ENCODE data around the gene CASR. TPM values are rescaled to one million over a fixed set of nuclear protein-coding genes. Genes with fewer than 3 reads are reported as not detected.

The CASR gene
- total and polyA plus RNA-seq, 9 donors: 0.08 to 2.6 (median 0.22) TPM

DNA sequence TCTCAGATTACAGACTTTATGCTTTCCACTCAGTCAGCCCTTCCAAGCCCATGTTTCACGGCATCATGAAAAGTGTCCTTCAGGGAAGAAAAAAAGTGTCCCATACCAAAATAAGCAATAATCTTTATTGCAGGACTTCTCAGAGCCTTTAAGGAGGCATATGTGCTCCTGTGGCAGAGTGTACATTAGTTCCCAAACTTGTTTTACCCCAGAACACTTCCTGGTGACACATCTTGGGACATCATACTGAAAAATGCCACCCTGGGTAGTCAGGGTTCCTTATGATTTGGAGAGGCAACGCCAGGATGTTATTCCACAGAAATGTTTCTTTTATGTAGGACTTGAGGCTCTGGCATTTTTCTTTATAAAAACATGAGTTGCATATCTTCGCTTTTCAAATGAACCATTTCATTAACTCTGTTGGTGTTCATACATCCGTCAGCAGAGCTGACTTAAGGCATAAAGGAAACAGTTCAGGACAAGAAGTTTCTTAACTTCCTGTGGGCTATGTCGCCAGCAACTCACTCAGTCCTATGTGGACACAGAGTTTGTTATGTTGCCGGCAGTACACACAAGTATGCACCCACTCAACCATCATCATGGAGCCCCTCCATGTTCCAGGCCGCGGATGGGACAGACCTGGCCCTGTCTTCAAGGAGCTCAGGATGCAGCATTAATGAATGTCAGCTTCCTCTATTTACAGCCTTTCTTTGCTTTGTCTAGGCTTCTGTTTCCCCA lies 63.8 kb downstream of the CASR start:
- H3K9me3 ChIP-seq: peaks cover 0 to 3% of the 10 kb centered on the region in 2 donors
- no peaks in the 10 kb centered on the region for H3K27me3 ChIP-seq
- no peak for DNase-seq
- no peaks in the 10 kb centered on the region for H3K4me1 ChIP-seq (ENCODE audit: insufficient read depth)
- H3K4me3 ChIP-seq: no peak overlapping the region
- no peaks in the 10 kb centered on the region for H3K36me3 ChIP-seq
- no peak overlapping the region for H3K27ac ChIP-seq
- TF ChIP-seq POLR2A (IDR thresholded peaks at IDR 0.05) (no peak), EP300 (IDR thresholded peaks at IDR 0.05) (no peak)
- TF ChIP-seq, protein P1, sequence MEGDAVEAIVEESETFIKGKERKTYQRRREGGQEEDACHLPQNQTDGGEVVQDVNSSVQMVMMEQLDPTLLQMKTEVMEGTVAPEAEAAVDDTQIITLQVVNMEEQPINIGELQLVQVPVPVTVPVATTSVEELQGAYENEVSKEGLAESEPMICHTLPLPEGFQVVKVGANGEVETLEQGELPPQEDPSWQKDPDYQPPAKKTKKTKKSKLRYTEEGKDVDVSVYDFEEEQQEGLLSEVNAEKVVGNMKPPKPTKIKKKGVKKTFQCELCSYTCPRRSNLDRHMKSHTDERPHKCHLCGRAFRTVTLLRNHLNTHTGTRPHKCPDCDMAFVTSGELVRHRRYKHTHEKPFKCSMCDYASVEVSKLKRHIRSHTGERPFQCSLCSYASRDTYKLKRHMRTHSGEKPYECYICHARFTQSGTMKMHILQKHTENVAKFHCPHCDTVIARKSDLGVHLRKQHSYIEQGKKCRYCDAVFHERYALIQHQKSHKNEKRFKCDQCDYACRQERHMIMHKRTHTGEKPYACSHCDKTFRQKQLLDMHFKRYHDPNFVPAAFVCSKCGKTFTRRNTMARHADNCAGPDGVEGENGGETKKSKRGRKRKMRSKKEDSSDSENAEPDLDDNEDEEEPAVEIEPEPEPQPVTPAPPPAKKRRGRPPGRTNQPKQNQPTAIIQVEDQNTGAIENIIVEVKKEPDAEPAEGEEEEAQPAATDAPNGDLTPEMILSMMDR (IDR thresholded peaks at IDR 0.05): no peak
- intact Hi-C loops (cut with DNase I): no loop called here
- 66 to 90% (median 87%) methylated on average over 8 of the region's 8 CpGs for WGBS, 3 donors

DNA sequence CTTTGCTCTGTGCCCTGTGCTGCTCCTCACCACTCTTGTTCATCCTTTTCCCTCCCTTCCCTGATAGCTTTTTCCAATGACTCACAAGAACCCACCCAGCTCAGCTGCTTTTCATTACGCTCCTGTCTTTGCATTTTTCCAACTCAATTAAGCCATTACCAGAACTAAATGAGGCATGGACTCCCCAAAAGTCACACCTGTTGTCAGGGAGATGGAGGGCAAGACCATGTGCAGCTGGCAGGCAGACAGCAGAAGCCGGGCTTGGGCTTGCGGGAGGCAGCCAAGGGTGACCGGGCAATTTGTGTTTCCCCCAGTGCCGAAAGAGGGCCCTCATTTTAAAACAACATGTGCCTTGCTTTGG lies 64.3 kb downstream of the CASR start:
- Histone ChIP-seq H3K36me3 (no peaks in the 10 kb centered on the region), H3K4me3 (no peak overlapping the region), H3K4me1 (ENCODE audit: insufficient read depth) (no peaks in the 10 kb centered on the region), H3K9me3 (peaks cover 0 to 3% of the 10 kb centered on the region in 2 donors), H3K27ac (no peak overlapping the region), H3K27me3 (no peaks in the 10 kb centered on the region)
- WGBS, 3 donors: 46 to 89% (median 86%) methylated on average over 5 of the region's 5 CpGs
- no peak for DNase-seq
- intact Hi-C loops (cut with DNase I): no loop called here
- TF ChIP-seq POLR2A (IDR thresholded peaks at IDR 0.05) (no peak), EP300 (IDR thresholded peaks at IDR 0.05) (no peak)
- TF ChIP-seq, protein P1 (IDR thresholded peaks at IDR 0.05): no peak

DNA sequence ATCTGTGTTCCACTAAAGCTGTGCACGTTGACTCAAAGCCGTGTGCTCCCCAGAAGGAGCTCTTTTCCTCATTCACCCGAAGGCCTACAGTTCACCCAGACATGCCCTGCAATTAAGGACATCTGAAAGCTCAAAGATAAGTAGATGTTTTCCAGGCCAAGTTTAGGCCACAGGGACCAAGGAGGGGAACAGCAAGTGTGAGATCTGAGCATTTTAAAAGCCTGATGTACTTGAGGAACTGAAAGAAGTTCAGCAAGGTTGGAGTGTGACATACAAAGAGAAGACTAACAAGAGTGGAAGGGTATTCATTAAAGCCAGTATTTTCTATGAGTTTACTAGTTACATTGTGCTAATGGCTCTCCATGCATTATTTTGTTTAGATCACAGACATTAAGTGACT lies 68.0 kb downstream of the CASR start:
- no peak for DNase-seq
- no peaks in the 10 kb centered on the region for H3K4me1 ChIP-seq (ENCODE audit: insufficient read depth)
- 58 to 63% (median 63%) methylated on average over 3 of the region's 3 CpGs for WGBS, 3 donors
- H3K27ac ChIP-seq: no peak overlapping the region
- TF ChIP-seq EP300 (IDR thresholded peaks at IDR 0.05) (no peak), POLR2A (IDR thresholded peaks at IDR 0.05) (no peak)
- TF ChIP-seq, protein P1 (IDR thresholded peaks at IDR 0.05): no peak
- no peaks in the 10 kb centered on the region for H3K36me3 ChIP-seq
- peaks cover 0 to 3% of the 10 kb centered on the region in 2 donors for H3K9me3 ChIP-seq
- H3K27me3 ChIP-seq: no peaks in the 10 kb centered on the region
- no peak overlapping the region for H3K4me3 ChIP-seq
- intact Hi-C loops (cut with DNase I): no loop called here

DNA sequence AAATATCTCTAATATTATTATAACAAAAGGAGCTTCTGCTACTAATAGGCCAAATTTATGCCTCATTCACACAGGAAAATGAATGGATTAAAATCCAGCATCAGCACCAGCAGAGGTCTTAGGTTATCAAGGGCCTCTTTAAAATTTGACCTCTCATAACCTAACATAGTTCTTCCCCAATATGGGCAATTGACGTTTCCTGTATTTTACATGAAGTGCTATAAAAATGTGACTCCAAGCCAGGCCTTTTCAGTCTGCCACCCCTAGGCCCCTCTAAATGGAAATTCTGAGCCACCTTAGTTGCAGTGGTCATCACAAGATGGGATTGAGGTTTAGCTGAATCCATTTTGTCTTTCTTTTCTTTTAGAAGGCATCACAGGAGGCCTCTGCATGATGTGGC lies 70.1 kb downstream of the CASR start:
- no peak for TF ChIP-seq EP300 (IDR thresholded peaks at IDR 0.05)
- TF ChIP-seq POLR2A (IDR thresholded peaks at IDR 0.05): no peak
- TF ChIP-seq, protein P1 (IDR thresholded peaks at IDR 0.05): no peak
- 74 to 85% (median 76%) methylated on average over 1 of the region's 1 CpG for WGBS, 3 donors
- intact Hi-C loops (cut with DNase I): no loop called here
- Histone ChIP-seq H3K27me3 (no peaks in the 10 kb centered on the region), H3K27ac (no peak overlapping the region), H3K9me3 (peaks cover 0 to 3% of the 10 kb centered on the region in 2 donors), H3K4me3 (no peak overlapping the region), H3K36me3 (no peaks in the 10 kb centered on the region), H3K4me1 (ENCODE audit: insufficient read depth) (no peaks in the 10 kb centered on the region)
- DNase-seq: no peak

Data from ovary (tissue), 9 donors.